Endodermal cell (in vitro differentiated cells): ENCODE measurements around the gene TARBP1. TPM values are rescaled to one million over a fixed set of nuclear protein-coding genes. Genes with fewer than 3 reads are reported as not detected.

Source experiments
- DNase-seq: peaks from one replicate; pipeline ENCODE4 v3.0.0-alpha.2; 2017
- H3K27ac ChIP-seq: 2 replicates; pipeline ENCODE4 v1.5.1; 2013; ENCODE audit warnings: mild to moderate bottlenecking, low read depth, low read length, moderate library complexity
- H3K27me3 ChIP-seq: 2 replicates; pipeline ENCODE4 v1.6.1; 2013; ENCODE audit warnings: mild to moderate bottlenecking, low read length, moderate library complexity; ENCODE audit not compliant: insufficient read depth, control insufficient read depth, poor library complexity, severe bottlenecking
- H3K36me3 ChIP-seq: 2 replicates; pipeline ENCODE4 v1.7.0; 2013; ENCODE audit warnings: mild to moderate bottlenecking, low read length, moderate library complexity; ENCODE audit not compliant: control insufficient read depth, insufficient read depth
- H3K4me1 ChIP-seq: one replicate; pipeline ENCODE4 v1.7.0; 2013; ENCODE audit warnings: low read length; ENCODE audit not compliant: control insufficient read depth, insufficient read depth
- H3K4me3 ChIP-seq: 2 replicates; pipeline ENCODE4 v1.5.1; 2013; ENCODE audit warnings: mild to moderate bottlenecking, low read length, moderate library complexity
- H3K9ac ChIP-seq: 2 replicates; pipeline ENCODE4 v1.6.1; 2013; ENCODE audit warnings: mild to moderate bottlenecking, low read length, moderate library complexity; ENCODE audit not compliant: poor library complexity, severe bottlenecking; ENCODE audit errors: extremely low read depth
- H3K9me3 ChIP-seq: 2 replicates; pipeline ENCODE4 v1.6.1; 2013; ENCODE audit warnings: mild to moderate bottlenecking, low read length, moderate library complexity; ENCODE audit not compliant: control insufficient read depth
- H3K27ac Mint-ChIP-seq: 2 replicates; pipeline ENCODE4 v1.8.0; 2020; ENCODE audit warnings: mixed read lengths
- H3K27me3 Mint-ChIP-seq: 2 replicates; pipeline ENCODE4 v1.8.0; 2021; ENCODE audit warnings: mild to moderate bottlenecking, mixed read lengths; ENCODE audit not compliant: insufficient read depth
- H3K36me3 Mint-ChIP-seq: 2 replicates; pipeline ENCODE4 v1.8.0; 2020; ENCODE audit warnings: low read depth, mixed read lengths
- H3K4me1 Mint-ChIP-seq: 2 replicates; pipeline ENCODE4 v1.8.0; 2020; ENCODE audit warnings: mixed read lengths
- H3K4me3 Mint-ChIP-seq: 2 replicates; pipeline ENCODE4 v1.8.0; 2020; ENCODE audit warnings: mild to moderate bottlenecking, moderate library complexity, mixed read lengths
- H3K9me3 Mint-ChIP-seq: 2 replicates; pipeline ENCODE4 v1.8.0; 2020; ENCODE audit warnings: mild to moderate bottlenecking, mixed read lengths
- CTCF ChIP-seq: fragments of 200-600 bp; sonication (generic); conservative IDR thresholded peaks from 2 replicates; pipeline ENCODE4 v1.5.0; 2021; ENCODE audit warnings: antibody characterized with exemption, mild to moderate bottlenecking
- WGBS, 2 experiments: methylation state at CpG; one replicate each; pipeline versions ENCODE4 v1.1.5 to v1.1.7; 2013; ENCODE audit warnings: missing lambda C conversion rate in 2 of 2, mixed read lengths in 1 of 2; ENCODE audit not compliant: insufficient coverage in 1 of 2, insufficient read length in 1 of 2; 5-methylcytosine and 5-hydroxymethylcytosine counted together
- total RNA-seq, 2 donors: library from RNA; stranded (reverse); fragmentation: NEBNext Ultra II Directional in 1 of 2; extraction: Animal tissue kit (Norgen Biotek cat#: 25700) in 1 of 2; gene quantifications; 2 replicates in 1 of 2; 3 replicates in 1 of 2; pipeline ENCODE4 v1.2.1, GENCODE V29; 2021

Gene TARBP1
- total RNA-seq, 2 donors from 2014 or later: 45.3 to 62.4 TPM

GRCh38 chr1:234475167-234475793 lies 3.7 kb downstream of the TARBP1 start:
- DNase-seq: peak; percentile 57
- Histone ChIP-seq H3K9me3 (no peaks in the 10 kb centered on the region), H3K27ac (no peak overlapping the region), H3K4me1 (peaks cover 3% of the 10 kb centered on the region), H3K4me3 (no peak overlapping the region), H3K27me3 (no peaks in the 10 kb centered on the region), H3K9ac (no peak overlapping the region), H3K36me3 (no peaks in the 10 kb centered on the region)
- WGBS, 2 experiments: 77 to 81% methylated on average over 11 to 12 of the region's 12 CpGs
- Mint-ChIP-seq H3K27me3 (no peaks in the 10 kb centered on the region), H3K27ac (peak overlapping the region; percentile 68), H3K4me1 (peaks cover 21% of the 10 kb centered on the region), H3K4me3 (no peak overlapping the region), H3K36me3 (peaks cover 10% of the 10 kb centered on the region), H3K9me3 (no peaks in the 10 kb centered on the region)
- TF ChIP-seq CTCF: no peak

GRCh38 chr1:234474375-234474774 lies 4.6 kb downstream of the TARBP1 start:
- H3K9me3 Mint-ChIP-seq: no peaks in the 10 kb centered on the region
- H3K4me3 Mint-ChIP-seq: no peak overlapping the region
- TF ChIP-seq CTCF: no peak

GRCh38 chr1:234473118-234473517 lies 5.9 kb downstream of the TARBP1 start:
- Histone ChIP-seq H3K27me3 (no peaks in the 10 kb centered on the region), H3K9me3 (no peaks in the 10 kb centered on the region), H3K27ac (no peak overlapping the region), H3K36me3 (no peaks in the 10 kb centered on the region), H3K4me3 (no peak overlapping the region), H3K9ac (no peak overlapping the region), H3K4me1 (peaks cover 3% of the 10 kb centered on the region)
- no peak overlapping the region for H3K27ac Mint-ChIP-seq
- no peaks in the 10 kb centered on the region for H3K27me3 Mint-ChIP-seq
- 91 to 92% methylated on average over 3 of the region's 3 CpGs for WGBS, 2 experiments
- H3K36me3 Mint-ChIP-seq: peaks cover 22% of the 10 kb centered on the region
- H3K9me3 Mint-ChIP-seq: no peaks in the 10 kb centered on the region
- peaks cover 21% of the 10 kb centered on the region for H3K4me1 Mint-ChIP-seq
- TF ChIP-seq CTCF: no peak
- no peak overlapping the region for H3K4me3 Mint-ChIP-seq
- DNase-seq: no peak

More at GRCh38 chr1:234474375-234474774, 4.6 kb downstream of the TARBP1 start:
- no peaks in the 10 kb centered on the region for H3K27me3 ChIP-seq
- no peak for DNase-seq
- H3K36me3 Mint-ChIP-seq: peaks cover 16% of the 10 kb centered on the region
- H3K9ac ChIP-seq: no peak overlapping the region
- H3K36me3 ChIP-seq: no peaks in the 10 kb centered on the region
- no peak overlapping the region for H3K4me3 ChIP-seq
- peaks cover 21% of the 10 kb centered on the region for H3K4me1 Mint-ChIP-seq
- no peaks in the 10 kb centered on the region for H3K9me3 ChIP-seq
- no peaks in the 10 kb centered on the region for H3K27me3 Mint-ChIP-seq
- peaks cover 3% of the 10 kb centered on the region for H3K4me1 ChIP-seq
- WGBS, 2 experiments: 78 to 96% methylated on average over 1 to 2 of the region's 2 CpGs
- H3K27ac ChIP-seq: no peak overlapping the region
- H3K27ac Mint-ChIP-seq: peak overlapping the region; percentile 68
